ENCODE data around the gene SPATA19. TPM values are rescaled to one million over a fixed set of nuclear protein-coding genes. Genes with fewer than 3 reads are reported as not detected.

The SPATA19 gene
- total and polyA plus RNA-seq, 12 donors: 0.06 to 0.31 (median 0.30) TPM; not detected in 9

GRCh38 chr11:133892126-133892525 is 46.8 kb upstream of the SPATA19 start:
- intact Hi-C loops (cut with DNase I): no loop called here
- DNase-seq (no peak), ATAC-seq (no peak)

GRCh38 chr11:133889893-133890292 is 44.6 kb upstream of the SPATA19 start:
- intact Hi-C loops (cut with DNase I): no loop called here
- DNase-seq (no peak), ATAC-seq (no peak)
- H3K4me3 ChIP-seq: no peak overlapping the region
- H3K27ac ChIP-seq: no peak overlapping the region
- peaks cover 0 to 6% (median 0%) of the 10 kb centered on the region in 9 donors for H3K4me1 ChIP-seq
- no peak for TF ChIP-seq CTCF (IDR thresholded peaks at IDR 0.05)
- no peaks in the 10 kb centered on the region for H3K9me3 ChIP-seq
- no peaks in the 10 kb centered on the region for H3K36me3 ChIP-seq
- H3K27me3 ChIP-seq: peaks cover 0 to 4% (median 0%) of the 10 kb centered on the region in 7 donors
- WGBS, 2 donors: 77 to 89% methylated on average over 3 of the region's 3 CpGs

More at GRCh38 chr11:133892126-133892525, 46.8 kb upstream of the SPATA19 start:
- H3K4me3 ChIP-seq: no peak overlapping the region
- 68 to 72% methylated on average over 8 of the region's 8 CpGs for WGBS, 2 donors
- no peaks in the 10 kb centered on the region for H3K27me3 ChIP-seq
- peaks cover 0 to 12% (median 0%) of the 10 kb centered on the region in 9 donors for H3K4me1 ChIP-seq
- no peak overlapping the region for H3K27ac ChIP-seq
- no peak for TF ChIP-seq CTCF (IDR thresholded peaks at IDR 0.05)
- H3K9me3 ChIP-seq: no peaks in the 10 kb centered on the region
- no peaks in the 10 kb centered on the region for H3K36me3 ChIP-seq

DNA sequence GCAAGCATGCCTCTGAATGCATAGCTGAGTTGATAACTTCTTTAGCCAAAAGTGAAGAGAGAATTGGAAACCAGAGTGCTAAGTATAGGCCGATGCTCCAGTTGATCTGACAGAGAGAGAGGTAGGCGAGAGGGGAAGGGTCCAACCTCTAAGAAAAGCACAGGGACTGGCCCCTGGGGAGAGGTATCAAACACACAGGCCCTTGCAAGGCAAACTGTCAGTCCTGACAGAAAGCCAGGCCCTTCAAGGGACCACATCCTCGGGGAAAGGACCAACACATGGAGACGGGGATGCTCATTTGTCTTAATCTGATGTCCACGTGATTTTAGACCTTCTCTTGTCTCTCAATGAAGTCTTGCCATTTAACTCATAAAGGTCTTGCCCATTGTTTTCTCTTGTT is 43.9 kb upstream of the SPATA19 start:
- H3K9me3 ChIP-seq: no peaks in the 10 kb centered on the region
- 79 to 84% methylated on average over 5 of the region's 5 CpGs for WGBS, 2 donors
- no peak for DNase-seq
- H3K27ac ChIP-seq: no peak overlapping the region
- peaks cover 0 to 4% (median 0%) of the 10 kb centered on the region in 7 donors for H3K27me3 ChIP-seq
- no peak for ATAC-seq
- H3K4me3 ChIP-seq: no peak overlapping the region
- no peaks in the 10 kb centered on the region for H3K4me1 ChIP-seq
- intact Hi-C loops (cut with DNase I): no loop called here
- TF ChIP-seq CTCF (IDR thresholded peaks at IDR 0.05): no peak
- no peaks in the 10 kb centered on the region for H3K36me3 ChIP-seq

DNA sequence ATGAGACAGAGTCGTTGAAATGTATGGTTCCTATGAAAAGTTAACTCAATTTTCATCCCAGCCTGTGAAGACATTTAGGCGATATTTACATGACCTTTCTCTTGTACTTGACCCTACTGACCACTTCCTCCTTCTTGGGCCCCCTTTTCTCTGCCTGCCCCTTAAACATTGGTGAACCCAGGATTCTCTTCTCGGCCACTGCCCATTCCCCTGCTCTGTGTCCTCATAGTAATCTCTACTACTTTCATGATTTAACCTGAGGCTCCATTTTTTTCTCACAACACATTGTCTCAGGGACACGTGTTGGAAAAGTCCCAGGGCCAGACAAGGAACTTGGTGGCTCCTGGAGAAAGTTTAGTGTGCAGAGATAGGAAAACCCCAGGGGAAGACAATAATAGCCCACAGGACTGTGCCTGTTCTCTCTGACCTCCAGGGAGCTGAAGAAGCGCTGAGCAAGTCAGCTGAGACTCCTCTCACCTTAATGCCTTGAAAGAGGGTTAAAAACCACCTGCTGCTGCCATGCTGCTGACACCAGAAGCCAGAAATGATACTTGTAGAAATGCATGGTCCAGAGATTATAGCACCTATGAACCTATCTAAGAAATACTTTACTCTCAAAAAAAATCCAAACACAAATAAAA is 42.5 kb upstream of the SPATA19 start:
- ATAC-seq (no peak), DNase-seq (no peak)
- peaks cover 0 to 6% (median 0%) of the 10 kb centered on the region in 11 donors for H3K9me3 ChIP-seq
- peaks cover 0 to 4% (median 0%) of the 10 kb centered on the region in 7 donors for H3K27me3 ChIP-seq
- no peak overlapping the region for H3K27ac ChIP-seq
- H3K4me1 ChIP-seq: no peaks in the 10 kb centered on the region
- TF ChIP-seq CTCF (IDR thresholded peaks at IDR 0.05): no peak
- H3K36me3 ChIP-seq: no peaks in the 10 kb centered on the region
- no peak overlapping the region for H3K4me3 ChIP-seq
- intact Hi-C loops (cut with DNase I): no loop called here
- WGBS, 2 donors: 69 to 77% methylated on average over 5 of the region's 5 CpGs
